GM12878 (cell line): ENCODE measurements around the gene VPS18. TPM values are rescaled to one million over a fixed set of nuclear protein-coding genes. Genes with fewer than 3 reads are reported as not detected.
A peak's percentile ranks its signal among the peaks of the same experiment; 100 is the strongest.

Experiments
- CBX3 ChIP-seq: fragments of 200-600 bp; sonication (generic); IDR thresholded peaks from 2 replicates; pipeline ENCODE4 v1.6.1; 2016; ENCODE audit warnings: low read depth, borderline replicate concordance
- CREB1 ChIP-seq: IDR thresholded peaks from 2 replicates; pipeline ENCODE4 v1.6.1; 2012; ENCODE audit warnings: low read depth, mild to moderate bottlenecking, inconsistent platforms
- FOXK2 ChIP-seq: fragments of 450-650 bp; IDR thresholded peaks from 2 replicates; pipeline ENCODE4 v1.6.1; 2017; ENCODE audit warnings: mild to moderate bottlenecking, moderate library complexity
- IRF4 ChIP-seq: IDR thresholded peaks from 2 replicates; pipeline ENCODE4 v1.6.1; 2011; ENCODE audit warnings: low read depth, low read length
- MEF2B ChIP-seq: fragments of 450-650 bp; IDR thresholded peaks from 2 replicates; pipeline ENCODE4 v1.6.1; 2018; ENCODE audit warnings: mild to moderate bottlenecking, moderate library complexity; ENCODE audit not compliant: partially characterized antibody, poor library complexity, severe bottlenecking
- PML ChIP-seq: IDR thresholded peaks from 2 replicates; pipeline ENCODE4 v1.6.1; 2012; ENCODE audit warnings: low read length, inconsistent platforms
- POLR2A ChIP-seq: IDR thresholded peaks from 2 replicates; pipeline ENCODE4 v1.6.1; 2011; ENCODE audit warnings: low read depth, mild to moderate bottlenecking, low read length
- TCF7 ChIP-seq: IDR thresholded peaks from 2 replicates; pipeline ENCODE4 v1.6.1; 2014; ENCODE audit warnings: antibody characterized with exemption, borderline replicate concordance
- polyA plus RNA-seq, 11 experiments: library from polyadenylated mRNA; depleted of rRNA in 4 of 11; unstranded in 6 of 11; stranded (reverse) in 5 of 11; fragments of >200 nt; fragmentation: Nextera tagmentation in 4 of 11; fragmentation: Illumina TruSeq in 1 of 11; extraction: Ambion mirVana in 4 of 11; extraction: Trizol in 1 of 11; gene quantifications; 1 replicate in 1 of 11; 2 replicates in 10 of 11; pipeline versions ENCODE4 v1.2.1 to v1.2.3, GENCODE V29; 2011 to 2016; ENCODE audit warnings: inconsistent platforms in 2 of 11, missing spikeins in 2 of 11, low read depth in 1 of 11
- total RNA-seq, 4 experiments: library from RNA; depleted of rRNA in 3 of 4; stranded (reverse); fragments of >200 nt in 3 of 4; fragmentation: Illumina TruSeq in 1 of 4; extraction: Trizol in 1 of 4; gene quantifications; 2 replicates each; pipeline versions ENCODE4 v1.2.1 to v1.2.3, GENCODE V29; 2013 to 2021
- TF ChIP-seq, protein P1 (sequence below): fragments of 450-650 bp; IDR thresholded peaks from 2 replicates; pipeline ENCODE4 v1.6.1; 2018; ENCODE audit warnings: borderline replicate concordance, mild to moderate bottlenecking; ENCODE audit not compliant: partially characterized antibody

VPS18 gene
- total and polyA plus RNA-seq, 10 of the 15 experiments (the other 5 are each of a cell fraction or from before 2014, with no cell fraction given): 0.71 to 20.4 (median 10.6) TPM

- TF ChIP-seq, protein P1, sequence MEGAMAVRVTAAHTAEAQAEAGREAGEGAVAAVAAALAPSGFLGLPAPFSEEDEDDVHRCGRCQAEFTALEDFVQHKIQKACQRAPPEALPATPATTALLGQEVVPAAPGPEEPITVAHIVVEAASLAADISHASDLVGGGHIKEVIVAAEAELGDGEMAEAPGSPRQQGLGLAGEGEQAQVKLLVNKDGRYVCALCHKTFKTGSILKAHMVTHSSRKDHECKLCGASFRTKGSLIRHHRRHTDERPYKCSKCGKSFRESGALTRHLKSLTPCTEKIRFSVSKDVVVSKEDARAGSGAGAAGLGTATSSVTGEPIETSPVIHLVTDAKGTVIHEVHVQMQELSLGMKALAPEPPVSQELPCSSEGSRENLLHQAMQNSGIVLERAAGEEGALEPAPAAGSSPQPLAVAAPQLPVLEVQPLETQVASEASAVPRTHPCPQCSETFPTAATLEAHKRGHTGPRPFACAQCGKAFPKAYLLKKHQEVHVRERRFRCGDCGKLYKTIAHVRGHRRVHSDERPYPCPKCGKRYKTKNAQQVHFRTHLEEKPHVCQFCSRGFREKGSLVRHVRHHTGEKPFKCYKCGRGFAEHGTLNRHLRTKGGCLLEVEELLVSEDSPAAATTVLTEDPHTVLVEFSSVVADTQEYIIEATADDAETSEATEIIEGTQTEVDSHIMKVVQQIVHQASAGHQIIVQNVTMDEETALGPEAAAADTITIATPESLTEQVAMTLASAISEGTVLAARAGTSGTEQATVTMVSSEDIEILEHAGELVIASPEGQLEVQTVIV: no peak
- TF ChIP-seq FOXK2: no peak
- TF ChIP-seq PML: peak; percentile 77
- no peak for TF ChIP-seq TCF7
- peak; percentile 49 for TF ChIP-seq CREB1
- peak; percentile 72; the same call in 1 of the 2 replicates for TF ChIP-seq IRF4
- no peak; the same call in 1 of the 2 replicates for TF ChIP-seq POLR2A
- no peak for TF ChIP-seq CBX3
- TF ChIP-seq MEF2B: peak; percentile 100
Observed at GRCh38 chr15:40871749-40872617, 22.3 kb upstream of the VPS18 start (continued).
